ENCODE measurements around the gene RFX6.

Gene RFX6

DNA sequence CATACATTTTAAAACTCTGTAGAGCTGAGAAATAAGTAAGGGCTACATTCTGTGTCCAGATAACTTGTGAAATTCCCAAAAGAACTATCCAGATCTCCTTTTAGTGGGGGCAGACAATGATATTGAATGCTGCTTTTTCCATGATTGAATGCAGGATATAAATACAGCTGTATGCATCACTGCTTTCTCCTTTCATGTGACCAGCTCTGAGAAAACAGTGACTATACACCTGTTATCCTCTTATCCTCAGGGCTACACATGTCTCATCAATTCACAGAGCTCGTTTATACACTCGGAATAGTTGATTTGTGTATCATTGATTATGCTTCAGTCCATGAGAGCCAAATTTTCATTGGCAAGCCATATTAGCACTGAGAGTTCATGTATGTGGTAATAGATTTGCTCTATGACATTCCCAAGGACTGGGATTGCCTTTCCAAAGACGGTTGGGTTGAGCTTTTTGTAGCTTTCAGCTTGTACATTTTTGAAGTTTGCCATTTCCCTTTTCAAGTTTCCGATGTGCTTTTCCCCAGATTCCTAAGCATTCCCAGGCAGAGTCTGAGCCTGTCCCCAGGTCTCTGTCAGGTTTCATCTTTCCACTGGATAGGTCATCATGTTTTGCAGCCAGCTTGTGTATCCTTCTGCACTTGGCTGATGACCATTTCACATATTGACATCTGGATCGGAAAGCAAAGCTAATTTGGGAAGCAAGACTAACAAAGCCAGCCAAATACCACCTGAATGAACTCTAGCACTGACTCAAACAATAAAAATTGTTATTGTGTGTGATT lies 97.7 kb downstream of the RFX6 start:
- no peak for DNase-seq

DNA sequence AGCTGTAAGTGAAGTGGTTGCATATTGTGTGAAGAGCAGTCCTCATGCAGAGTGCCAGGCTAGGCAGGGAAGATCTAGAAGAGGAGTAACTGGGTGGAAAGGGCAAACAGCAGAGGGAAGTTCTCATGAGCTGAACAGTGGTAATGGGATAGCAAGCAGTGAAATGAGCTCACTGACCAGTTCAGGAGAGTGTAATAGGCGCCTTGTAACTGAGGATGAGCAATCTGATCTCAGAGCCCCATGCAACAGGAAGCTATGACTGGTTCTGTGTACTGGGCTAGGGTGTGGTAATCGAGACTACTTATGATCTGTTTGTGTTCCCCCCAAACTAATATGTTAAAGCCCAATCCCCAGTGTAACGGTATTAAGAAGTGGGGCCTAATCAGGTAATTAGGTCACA lies 98.6 kb downstream of the RFX6 start:
- DNase-seq, result no peak

DNA sequence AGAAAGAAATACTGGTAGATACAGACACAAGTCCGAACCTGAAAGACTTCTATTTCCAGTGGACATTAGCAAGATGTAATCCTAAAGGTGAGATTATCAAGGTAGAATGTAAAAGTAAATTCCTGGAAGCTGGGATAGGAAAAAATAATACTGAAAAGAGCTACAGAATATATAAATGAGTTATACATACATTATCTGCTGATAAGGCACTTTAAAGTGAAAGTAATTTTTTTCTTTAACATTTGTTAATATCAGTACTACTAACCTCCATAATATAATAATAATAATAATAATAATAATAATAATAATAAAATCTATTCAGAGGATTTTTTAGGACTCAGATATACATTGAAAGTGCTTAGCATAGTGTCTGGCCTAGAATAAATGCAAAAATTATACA lies 102.5 kb downstream of the RFX6 start:
- no peak for DNase-seq

All from C1 segment of cervical spinal cord (tissue), 14 donors.